Panc1 (cell line): ENCODE measurements around the gene PIGR.

ENCODE experiments used
- CTCF ChIP-seq: fragments of 450-650 bp; IDR thresholded peaks from 2 replicates; pipeline ENCODE4 v1.5.1; 2017; ENCODE audit warnings: mild to moderate bottlenecking
- REST ChIP-seq, 2 experiments: IDR thresholded peaks; 2 replicates each; pipeline ENCODE4 v1.6.1; 2011 to 2012; ENCODE audit warnings: low read depth in 2 of 2, control low read depth in 1 of 2, low read length in 1 of 2, mild to moderate bottlenecking in 1 of 2, moderate library complexity in 1 of 2; ENCODE audit not compliant: insufficient read depth in 1 of 2

GRCh38 chr1:206953626-206954025 is 7.4 kb upstream of the PIGR start:
- TF ChIP-seq CTCF: no peak
- no peak for TF ChIP-seq REST (IDR thresholded peaks at IDR 0.05; ENCODE audit: insufficient read depth in 1 of 2, low read depth in 2 of 2, low read length in 1 of 2)
